HL-60/S4 treated with retinoic acid at 250 ng/mL for 4 days and 3 days (cell line): ENCODE results near the gene UNC45A.

Experiments
- in situ Hi-C: fragments of 300-500 bp; cut with MboI; formaldehyde crosslinking; loops from 2 replicates; pipeline ENCODE4 v1.7.0; 2022; ENCODE audit warnings: low sequenced_read_pairs

UNC45A gene, protein sequence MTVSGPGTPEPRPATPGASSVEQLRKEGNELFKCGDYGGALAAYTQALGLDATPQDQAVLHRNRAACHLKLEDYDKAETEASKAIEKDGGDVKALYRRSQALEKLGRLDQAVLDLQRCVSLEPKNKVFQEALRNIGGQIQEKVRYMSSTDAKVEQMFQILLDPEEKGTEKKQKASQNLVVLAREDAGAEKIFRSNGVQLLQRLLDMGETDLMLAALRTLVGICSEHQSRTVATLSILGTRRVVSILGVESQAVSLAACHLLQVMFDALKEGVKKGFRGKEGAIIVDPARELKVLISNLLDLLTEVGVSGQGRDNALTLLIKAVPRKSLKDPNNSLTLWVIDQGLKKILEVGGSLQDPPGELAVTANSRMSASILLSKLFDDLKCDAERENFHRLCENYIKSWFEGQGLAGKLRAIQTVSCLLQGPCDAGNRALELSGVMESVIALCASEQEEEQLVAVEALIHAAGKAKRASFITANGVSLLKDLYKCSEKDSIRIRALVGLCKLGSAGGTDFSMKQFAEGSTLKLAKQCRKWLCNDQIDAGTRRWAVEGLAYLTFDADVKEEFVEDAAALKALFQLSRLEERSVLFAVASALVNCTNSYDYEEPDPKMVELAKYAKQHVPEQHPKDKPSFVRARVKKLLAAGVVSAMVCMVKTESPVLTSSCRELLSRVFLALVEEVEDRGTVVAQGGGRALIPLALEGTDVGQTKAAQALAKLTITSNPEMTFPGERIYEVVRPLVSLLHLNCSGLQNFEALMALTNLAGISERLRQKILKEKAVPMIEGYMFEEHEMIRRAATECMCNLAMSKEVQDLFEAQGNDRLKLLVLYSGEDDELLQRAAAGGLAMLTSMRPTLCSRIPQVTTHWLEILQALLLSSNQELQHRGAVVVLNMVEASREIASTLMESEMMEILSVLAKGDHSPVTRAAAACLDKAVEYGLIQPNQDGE

DNA sequence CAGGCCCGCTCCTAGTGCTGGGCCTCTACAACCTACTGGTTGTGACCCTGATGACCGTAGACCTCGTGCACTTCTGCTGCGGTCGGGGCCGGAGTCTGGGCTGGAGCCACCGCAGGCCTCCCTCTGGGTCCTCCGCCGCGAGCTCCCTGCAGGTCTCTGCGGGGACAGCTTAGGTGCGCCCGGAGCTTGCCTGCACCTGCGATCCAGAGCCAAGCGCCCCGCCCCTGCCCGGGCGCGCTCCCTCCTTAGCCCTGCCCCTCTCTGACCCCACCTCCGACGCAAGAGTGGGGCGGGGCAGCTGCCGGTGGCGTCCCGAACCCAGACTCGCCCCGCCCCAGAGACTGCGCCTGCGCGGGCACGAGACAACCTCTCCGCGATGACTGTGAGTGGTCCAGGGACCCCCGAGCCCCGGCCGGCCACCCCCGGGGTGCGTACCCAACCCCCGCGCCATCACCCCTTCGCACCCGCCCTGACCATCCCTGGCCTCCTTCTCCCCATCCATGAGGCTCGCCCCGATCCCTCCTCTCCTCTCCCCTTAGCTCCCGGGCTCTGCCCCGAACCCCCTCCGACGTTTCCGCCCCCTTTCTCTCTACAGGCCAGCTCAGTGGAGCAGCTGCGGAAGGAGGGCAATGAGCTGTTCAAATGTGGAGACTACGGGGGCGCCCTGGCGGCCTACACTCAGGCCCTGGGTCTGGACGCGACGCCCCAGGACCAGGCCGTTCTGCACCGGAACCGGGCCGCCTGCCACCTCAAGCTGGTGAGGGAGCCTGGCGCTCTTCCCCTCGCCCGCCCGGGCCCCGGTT lies at the start of gene UNC45A:
Gene UNC45A (plus strand): TSS at position 337 of the 803 bp plus-strand sequence. CDS start 40 bp downstream, at position 377.
- in situ Hi-C loops: no loop called here

DNA sequence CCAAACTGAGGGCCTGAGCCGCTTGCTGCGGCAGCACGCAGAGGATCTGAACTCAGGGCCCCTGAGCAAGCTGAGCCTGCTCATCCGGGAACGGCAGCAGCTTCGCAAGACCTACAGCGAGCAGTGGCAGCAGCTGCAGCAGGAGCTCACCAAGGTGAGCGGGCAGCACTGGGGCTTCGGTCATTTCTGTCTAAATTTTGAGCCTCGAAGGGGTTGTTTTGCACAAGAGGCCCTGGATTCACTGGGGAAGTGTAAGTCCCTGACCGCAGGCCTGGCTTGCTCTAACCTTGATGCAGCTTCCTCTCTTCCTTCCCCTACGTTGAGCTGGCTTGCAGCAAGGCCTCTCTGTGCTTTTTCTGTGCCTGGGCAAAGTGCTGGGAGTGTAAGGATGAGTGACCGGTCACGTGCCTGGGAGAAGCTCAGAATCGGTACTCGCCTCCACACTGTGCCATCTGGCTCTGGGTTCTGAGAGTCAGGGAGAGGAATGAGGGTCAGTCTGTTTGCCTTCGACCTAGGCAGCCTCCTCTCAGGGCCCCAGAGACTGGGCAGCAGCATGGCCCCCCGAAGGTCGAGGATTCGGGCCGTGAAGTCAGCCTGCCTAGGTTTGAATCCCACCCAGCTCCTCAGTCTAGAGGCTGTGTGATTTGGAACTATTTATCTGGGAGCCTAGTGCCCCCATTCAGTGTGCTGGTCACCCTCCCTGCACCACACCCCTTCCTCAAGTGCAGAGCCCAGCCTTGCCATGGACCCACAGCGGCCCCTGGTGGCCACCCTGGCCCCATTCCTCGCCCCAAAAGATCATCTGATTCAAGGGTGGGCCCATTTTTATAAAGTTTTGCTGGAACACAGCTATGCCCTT lies 49.4 kb upstream of the UNC45A start:
- in situ Hi-C loops: loop anchor here (25.0 kb wide), 1 partner anchor 573 kb away; no protein-coding TSS in a partner anchor

DNA sequence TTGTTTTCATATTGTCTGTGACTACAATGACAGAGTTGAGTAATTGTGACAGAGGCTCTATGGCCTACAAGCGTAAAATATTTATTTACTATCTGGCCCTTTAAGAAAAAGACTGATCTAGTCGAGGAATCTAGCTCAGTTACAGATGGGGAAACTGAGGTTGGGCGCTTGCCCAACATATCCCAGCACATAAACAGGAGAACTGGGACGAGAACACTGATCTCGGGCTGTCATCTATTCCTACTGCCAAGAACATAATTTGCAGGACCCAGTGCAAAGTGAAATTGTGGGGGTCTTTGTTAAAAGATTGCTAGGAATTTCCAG lies 48.8 kb upstream of the UNC45A start:
- in situ Hi-C loops: loop anchor here (25.0 kb wide), 1 partner anchor 574 kb away; no protein-coding TSS in a partner anchor

DNA sequence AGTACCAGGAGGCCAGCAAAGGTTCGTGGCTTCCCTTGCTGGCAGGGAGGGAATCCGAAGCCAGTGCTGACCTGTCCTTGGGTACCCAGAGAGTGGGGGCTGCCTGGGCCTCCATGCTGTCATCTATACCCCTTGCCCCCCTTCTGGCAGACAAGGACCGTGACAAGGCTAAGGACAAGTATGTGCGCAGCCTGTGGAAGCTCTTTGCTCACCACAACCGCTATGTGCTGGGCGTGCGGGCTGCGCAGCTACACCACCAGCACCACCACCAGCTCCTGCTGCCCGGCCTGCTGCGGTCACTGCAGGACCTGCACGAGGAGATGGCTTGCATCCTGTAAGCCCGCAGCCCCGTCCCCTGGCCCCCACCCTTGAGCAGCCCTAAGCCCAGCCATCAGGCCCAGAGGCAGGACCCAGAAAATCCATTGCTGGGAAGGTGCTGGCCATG lies 48.0 kb upstream of the UNC45A start:
- in situ Hi-C loops: loop anchor here (25.0 kb wide), 1 partner anchor 575 kb away; no protein-coding TSS in a partner anchor

DNA sequence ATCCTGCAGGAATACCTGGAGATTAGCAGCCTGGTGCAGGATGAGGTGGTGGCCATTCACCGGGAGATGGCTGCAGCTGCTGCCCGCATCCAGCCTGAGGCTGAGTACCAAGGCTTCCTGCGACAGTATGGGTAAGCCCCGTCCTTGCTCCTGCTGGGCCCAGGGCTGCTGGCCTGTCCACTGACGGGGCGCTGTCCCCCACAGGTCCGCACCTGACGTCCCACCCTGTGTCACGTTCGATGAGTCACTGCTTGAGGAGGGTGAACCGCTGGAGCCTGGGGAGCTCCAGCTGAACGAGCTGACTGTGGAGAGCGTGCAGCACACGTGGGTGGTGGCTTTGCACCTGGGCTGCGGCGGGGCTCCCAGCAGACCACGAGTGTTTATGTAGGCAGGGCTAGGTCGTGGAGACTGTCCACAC lies 45.8 kb upstream of the UNC45A start:
- in situ Hi-C loops: loop anchor here (25.0 kb wide), 1 partner anchor 577 kb away; no protein-coding TSS in a partner anchor

DNA sequence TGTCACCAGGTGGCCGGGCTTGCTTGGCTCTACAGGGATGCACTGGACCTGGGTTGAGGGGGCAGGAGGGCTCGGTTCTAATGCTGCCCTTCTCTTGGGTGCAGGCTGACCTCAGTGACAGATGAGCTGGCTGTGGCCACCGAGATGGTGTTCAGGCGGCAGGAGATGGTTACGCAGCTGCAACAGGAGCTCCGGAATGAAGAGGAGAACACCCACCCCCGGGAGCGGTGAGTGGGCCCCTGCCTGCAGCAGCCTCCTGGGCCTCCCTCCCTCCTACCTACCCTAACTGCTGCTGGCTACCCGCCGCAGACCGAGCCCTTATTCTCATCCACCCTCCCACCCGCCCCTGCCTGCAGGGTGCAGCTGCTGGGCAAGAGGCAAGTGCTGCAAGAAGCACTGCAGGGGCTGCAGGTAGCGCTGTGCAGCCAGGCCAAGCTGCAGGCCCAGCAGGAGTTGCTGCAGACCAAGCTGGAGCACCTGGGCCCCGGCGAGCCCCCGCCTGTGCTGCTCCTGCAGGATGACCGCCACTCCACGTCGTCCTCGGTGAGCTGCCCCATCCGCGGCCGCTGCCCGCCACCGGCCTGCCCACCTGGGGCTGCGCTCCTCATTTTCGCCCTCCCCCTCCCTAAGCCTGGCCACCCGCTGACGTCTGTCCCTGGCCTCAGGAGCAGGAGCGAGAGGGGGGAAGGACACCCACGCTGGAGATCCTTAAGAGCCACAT lies 45.2 kb upstream of the UNC45A start:
- in situ Hi-C loops: loop anchor here (25.0 kb wide), 1 partner anchor 578 kb away; no protein-coding TSS in a partner anchor

DNA sequence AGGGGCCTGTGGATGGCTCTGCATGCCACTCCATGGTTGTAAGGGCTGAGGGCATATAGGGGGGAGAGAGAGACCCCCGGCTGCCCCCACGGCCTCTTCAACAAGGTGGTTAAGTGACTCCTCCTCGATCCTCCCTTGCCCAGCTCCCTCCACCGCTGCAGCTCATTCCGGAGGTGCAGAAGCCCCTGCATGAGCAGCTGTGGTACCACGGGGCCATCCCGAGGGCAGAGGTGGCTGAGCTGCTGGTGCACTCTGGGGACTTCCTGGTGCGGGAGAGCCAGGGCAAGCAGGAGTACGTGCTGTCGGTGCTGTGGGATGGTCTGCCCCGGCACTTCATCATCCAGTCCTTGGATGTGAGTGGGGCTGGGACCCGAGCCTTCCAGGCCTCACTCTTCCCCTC lies 44.2 kb upstream of the UNC45A start:
- in situ Hi-C loops: loop anchor here (25.0 kb wide), 1 partner anchor 579 kb away; no protein-coding TSS in a partner anchor

DNA sequence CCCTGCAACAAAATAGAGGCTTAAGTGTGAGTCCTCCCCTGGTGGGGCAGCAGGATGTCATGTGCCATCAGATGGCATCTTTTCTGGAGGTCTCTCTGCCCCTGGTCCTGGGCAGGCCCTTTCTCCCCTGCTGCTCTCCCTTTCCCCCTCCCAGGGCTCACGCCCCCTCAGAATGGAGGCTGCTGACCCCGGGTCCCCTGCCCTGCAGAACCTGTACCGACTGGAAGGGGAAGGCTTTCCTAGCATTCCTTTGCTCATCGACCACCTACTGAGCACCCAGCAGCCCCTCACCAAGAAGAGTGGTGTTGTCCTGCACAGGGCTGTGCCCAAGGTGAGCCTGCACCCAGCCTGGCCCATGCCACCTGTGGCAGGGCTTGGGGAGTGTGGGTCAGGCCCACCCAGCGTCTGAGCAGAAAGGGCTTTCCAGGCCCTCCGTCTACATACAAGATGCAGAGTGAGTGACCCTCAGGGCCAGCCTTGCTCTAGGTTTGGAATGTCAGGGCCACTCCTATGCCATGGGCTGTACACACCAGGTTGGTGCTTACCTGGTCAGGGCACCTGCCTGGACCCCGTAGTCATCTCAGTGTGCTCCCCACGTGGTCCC lies 43.6 kb upstream of the UNC45A start:
- in situ Hi-C loops: loop anchor here (25.0 kb wide), 1 partner anchor 579 kb away; no protein-coding TSS in a partner anchor

DNA sequence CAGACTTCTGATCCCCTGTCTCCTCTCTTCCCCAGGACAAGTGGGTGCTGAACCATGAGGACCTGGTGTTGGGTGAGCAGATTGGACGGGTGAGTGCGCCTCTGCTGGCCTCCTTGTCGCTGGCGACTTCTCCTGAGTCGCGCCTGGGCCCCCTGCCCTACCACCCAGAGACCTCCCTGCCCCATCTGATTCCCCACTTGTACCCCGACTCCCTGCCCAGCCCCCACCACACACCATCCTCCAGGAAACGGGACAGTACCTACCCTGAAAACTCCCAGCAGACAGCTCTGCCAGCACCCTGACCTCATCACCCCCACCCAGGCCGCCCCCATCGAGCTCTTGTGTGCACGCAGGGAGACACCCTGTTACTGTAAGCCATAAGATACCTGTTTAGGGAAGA lies 43.1 kb upstream of the UNC45A start:
- in situ Hi-C loops: loop anchor here (25.0 kb wide), 1 partner anchor 580 kb away; no protein-coding TSS in a partner anchor

DNA sequence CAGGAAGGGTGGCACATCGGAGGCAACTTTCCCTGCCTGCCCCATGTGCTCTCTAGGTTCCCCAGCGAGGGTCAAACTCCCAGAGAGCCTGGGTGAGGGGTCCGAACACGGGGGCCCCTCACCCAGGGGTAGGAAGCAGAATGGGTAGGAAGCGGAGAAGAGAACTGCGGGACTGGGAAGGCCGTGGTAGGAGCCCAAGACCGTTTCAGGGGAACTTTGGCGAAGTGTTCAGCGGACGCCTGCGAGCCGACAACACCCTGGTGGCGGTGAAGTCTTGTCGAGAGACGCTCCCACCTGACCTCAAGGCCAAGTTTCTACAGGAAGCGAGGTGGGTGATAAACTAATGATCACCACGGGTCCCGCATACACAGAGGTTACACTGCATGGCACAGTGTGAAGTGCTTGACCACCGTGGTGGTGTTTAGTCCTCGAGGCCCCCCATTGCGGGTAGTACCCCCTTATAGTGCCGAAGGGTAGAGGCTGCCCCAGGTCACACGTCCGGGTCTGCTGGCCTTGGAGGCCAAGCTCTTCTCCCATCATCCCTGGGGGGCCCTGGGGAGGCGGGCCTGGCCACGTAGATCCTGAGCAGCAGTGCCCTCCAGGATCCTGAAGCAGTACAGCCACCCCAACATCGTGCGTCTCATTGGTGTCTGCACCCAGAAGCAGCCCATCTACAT lies 42.4 kb upstream of the UNC45A start:
- in situ Hi-C loops: loop anchor here (25.0 kb wide), 1 partner anchor 580 kb away; no protein-coding TSS in a partner anchor

DNA sequence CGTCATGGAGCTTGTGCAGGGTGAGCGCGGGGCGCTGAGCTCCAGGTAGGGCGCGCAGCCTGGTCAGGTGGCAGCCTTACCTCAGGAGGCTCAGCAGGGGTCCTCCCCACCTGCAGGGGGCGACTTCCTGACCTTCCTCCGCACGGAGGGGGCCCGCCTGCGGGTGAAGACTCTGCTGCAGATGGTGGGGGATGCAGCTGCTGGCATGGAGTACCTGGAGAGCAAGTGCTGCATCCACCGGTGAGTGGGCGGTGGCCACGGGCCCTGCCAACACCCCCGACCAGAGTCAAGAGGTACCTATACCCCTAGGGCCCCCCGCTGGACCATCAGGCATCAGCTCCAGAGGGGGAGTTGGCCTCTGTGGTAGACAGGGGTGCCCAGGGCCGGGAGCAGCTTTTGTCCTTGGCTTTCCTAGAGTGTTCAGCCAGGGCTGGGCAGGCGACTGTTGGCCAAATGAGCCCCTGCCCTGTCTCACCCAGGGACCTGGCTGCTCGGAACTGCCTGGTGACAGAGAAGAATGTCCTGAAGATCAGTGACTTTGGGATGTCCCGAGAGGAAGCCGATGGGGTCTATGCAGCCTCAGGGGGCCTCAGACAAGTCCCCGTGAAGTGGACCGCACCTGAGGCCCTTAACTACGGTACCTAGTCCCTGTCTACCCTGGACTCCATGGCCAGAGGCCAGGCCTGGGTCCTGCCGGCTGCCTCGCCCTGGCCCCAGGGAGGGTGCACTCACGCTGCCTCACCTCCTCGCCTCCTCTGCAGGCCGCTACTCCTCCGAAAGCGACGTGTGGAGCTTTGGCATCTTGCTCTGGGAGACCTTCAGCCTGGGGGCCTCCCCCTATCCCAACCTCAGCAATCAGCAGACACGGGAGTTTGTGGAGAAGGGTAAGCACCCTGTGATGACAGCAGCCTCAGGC lies 41.7 kb upstream of the UNC45A start:
- in situ Hi-C loops: loop anchor here (25.0 kb wide), 1 partner anchor 581 kb away; no protein-coding TSS in a partner anchor

DNA sequence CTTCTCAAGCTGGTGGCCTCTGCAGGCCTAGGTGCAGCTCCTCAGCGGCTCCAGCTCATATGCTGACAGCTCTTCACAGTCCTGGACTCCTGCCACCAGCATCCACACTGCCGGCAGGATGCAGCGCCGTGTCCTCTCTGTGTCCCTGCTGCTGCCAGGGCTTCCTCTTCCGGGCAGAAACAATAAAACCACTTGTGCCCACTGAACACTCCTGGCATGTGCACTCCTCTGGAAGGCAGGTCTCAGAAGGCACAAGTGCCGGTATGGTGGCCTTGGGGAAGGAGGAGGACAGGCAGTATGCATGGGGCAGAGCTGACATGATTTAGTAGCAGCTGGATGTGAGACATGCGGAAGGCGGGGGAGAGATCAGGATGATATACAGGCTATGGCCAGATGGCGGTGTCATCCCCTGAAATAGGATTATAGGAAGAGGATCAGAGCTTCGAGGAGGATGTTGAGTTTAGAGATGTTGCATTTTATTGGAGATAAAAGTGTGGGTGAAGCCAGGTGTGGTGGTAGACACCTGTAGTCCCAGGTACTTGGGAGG lies 39.4 kb upstream of the UNC45A start:
- in situ Hi-C loops: loop anchor here (25.0 kb wide), 1 partner anchor 583 kb away; no protein-coding TSS in a partner anchor

DNA sequence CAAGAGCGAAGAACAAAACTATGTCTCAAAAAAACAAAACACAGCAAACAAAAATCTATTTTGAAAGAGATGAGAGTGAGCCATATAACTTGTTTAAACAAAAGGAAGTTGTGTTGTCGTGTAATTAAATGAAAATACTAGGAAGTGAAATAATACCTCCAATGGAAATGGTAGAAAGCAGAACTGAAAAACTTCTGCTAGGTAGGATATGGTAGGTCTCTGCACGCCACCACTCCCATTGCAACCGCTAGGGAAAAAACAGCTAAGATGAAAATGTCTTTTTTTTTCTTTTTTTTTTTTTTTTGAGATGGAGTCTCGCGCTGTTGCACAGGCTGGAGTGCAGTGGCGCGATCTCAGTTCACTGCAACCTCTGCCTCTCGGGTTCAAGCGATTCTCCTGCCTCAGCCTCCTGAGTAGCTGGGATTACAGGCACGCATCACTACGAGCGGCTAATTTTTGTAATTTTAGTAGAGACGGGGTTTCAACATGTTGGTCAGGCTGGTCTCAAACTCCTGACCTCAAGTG lies 37.9 kb upstream of the UNC45A start:
- in situ Hi-C loops: loop anchor here (25.0 kb wide), 1 partner anchor 585 kb away; no protein-coding TSS in a partner anchor

DNA sequence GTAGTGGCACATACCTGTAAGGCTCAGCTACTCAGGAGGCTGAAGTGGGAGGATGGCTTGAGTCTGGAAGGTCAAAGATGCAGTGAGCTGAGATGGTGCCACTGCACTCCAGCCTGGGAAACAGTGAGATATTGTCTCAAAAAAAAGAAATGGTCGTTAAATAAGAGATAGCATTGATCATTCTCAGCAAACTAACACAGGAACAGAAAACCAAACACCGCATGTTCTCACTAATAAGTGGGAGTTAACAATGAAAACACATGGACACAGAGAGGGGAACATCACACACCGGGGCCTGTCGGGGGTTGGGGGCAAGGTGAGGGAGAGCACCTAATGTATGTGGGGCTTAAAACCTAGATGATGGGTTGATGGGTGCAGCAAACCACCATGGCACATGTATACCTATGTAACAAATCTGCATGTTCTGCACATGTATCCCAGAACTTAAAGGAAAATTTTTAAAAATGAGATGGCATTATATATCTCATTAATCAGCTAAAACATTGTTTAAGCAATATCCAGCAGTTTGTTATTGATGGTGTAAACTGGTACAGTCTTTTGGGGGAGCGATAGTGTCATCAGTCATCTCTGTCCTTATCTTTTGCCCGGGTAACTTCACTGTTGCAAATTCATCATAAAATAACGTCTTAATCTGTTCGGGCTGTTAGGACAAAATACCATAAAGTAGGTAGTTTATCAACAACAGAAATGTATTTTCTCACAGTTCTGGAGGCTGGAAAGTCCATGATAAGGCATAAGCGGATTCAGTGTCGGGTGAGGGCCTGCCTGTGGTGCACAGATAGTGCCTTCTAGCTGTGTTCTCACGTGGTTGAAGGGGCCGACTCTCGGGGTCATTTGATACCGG lies 33.7 kb upstream of the UNC45A start:
- in situ Hi-C loops: no loop called here
